ENCODE data around the gene TSPYL2.

Gene TSPYL2

GRCh38 chrX:53116101-53116500, 33.9 kb downstream of the TSPYL2 start:
- TF ChIP-seq CTCF (IDR thresholded peaks at IDR 0.05; ENCODE audit: low read depth, low read length), result no peak
- peak overlapping the region; percentile 3 to 14 for H3K4me3 ChIP-seq (replicated peaks in 1 of 2; ENCODE audit: low read depth in 2 of 2, low read length in 2 of 2)
- peak; percentile 73 to 89 for DNase-seq (ENCODE audit: low read depth in 2 of 2)

GRCh38 chrX:53122013-53122412, 39.8 kb downstream of the TSPYL2 start:
- no peak overlapping the region for H3K4me3 ChIP-seq (replicated peaks in 1 of 2; ENCODE audit: low read depth in 2 of 2, low read length in 2 of 2)
- DNase-seq (ENCODE audit: low read depth in 2 of 2), result peak in 1 of 2 donors; percentile 2
- TF ChIP-seq CTCF (IDR thresholded peaks at IDR 0.05; ENCODE audit: low read depth, low read length), result no peak

GRCh38 chrX:53125506-53125905, 43.3 kb downstream of the TSPYL2 start:
- H3K4me3 ChIP-seq (replicated peaks in 1 of 2; ENCODE audit: low read depth in 2 of 2, low read length in 2 of 2), result no peak overlapping the region
- TF ChIP-seq CTCF (IDR thresholded peaks at IDR 0.05; ENCODE audit: low read depth, low read length), result no peak
- DNase-seq (ENCODE audit: low read depth in 2 of 2), result no peak

- TF ChIP-seq CTCF (IDR thresholded peaks at IDR 0.05; ENCODE audit: low read depth, low read length), result no peak
- no peak overlapping the region for H3K4me3 ChIP-seq (replicated peaks in 1 of 2; ENCODE audit: low read depth in 2 of 2, low read length in 2 of 2)
- DNase-seq (ENCODE audit: low read depth in 2 of 2), result no peak
Measured at GRCh38 chrX:53126377-53126776, 44.2 kb downstream of the TSPYL2 start.

- no peak for TF ChIP-seq CTCF (IDR thresholded peaks at IDR 0.05; ENCODE audit: low read depth, low read length)
- no peak overlapping the region for H3K4me3 ChIP-seq (replicated peaks in 1 of 2; ENCODE audit: low read depth in 2 of 2, low read length in 2 of 2)
- peak in 1 of 2 donors; percentile 3 for DNase-seq (ENCODE audit: low read depth in 2 of 2)
Measured at GRCh38 chrX:53128097-53128749, 46.1 kb downstream of the TSPYL2 start.

GRCh38 chrX:53133400-53133799, 51.2 kb downstream of the TSPYL2 start:
- TF ChIP-seq CTCF (IDR thresholded peaks at IDR 0.05; ENCODE audit: low read depth, low read length), result no peak
- no peak overlapping the region for H3K4me3 ChIP-seq (replicated peaks in 1 of 2; ENCODE audit: low read depth in 2 of 2, low read length in 2 of 2)
- DNase-seq (ENCODE audit: low read depth in 2 of 2), result no peak

GRCh38 chrX:53135581-53135980, 53.4 kb downstream of the TSPYL2 start:
- DNase-seq (ENCODE audit: low read depth in 2 of 2), result no peak
- no peak overlapping the region for H3K4me3 ChIP-seq (replicated peaks in 1 of 2; ENCODE audit: low read depth in 2 of 2, low read length in 2 of 2)
- no peak for TF ChIP-seq CTCF (IDR thresholded peaks at IDR 0.05; ENCODE audit: low read depth, low read length)
